ENCODE data around the gene RAB35.

RAB35 gene

GRCh38 chr12:120060717-120061116 lies 55.8 kb downstream of the RAB35 start:
- TF ChIP-seq CTCF (IDR thresholded peaks at IDR 0.05; ENCODE audit: low read depth, low read length): no peak
- no peak overlapping the region for H3K4me3 ChIP-seq (ENCODE audit: low read depth, low read length)

- no peak for TF ChIP-seq CTCF (IDR thresholded peaks at IDR 0.05; ENCODE audit: low read depth, low read length)
- H3K4me3 ChIP-seq (ENCODE audit: low read depth, low read length): no peak overlapping the region
These were observed 56.4 kb downstream of the RAB35 start for GRCh38 chr12:120060196-120060595.

GRCh38 chr12:120056739-120057138 lies 59.8 kb downstream of the RAB35 start:
- no peak for TF ChIP-seq CTCF (IDR thresholded peaks at IDR 0.05; ENCODE audit: low read depth, low read length)
- H3K4me3 ChIP-seq (ENCODE audit: low read depth, low read length): no peak overlapping the region

DNA sequence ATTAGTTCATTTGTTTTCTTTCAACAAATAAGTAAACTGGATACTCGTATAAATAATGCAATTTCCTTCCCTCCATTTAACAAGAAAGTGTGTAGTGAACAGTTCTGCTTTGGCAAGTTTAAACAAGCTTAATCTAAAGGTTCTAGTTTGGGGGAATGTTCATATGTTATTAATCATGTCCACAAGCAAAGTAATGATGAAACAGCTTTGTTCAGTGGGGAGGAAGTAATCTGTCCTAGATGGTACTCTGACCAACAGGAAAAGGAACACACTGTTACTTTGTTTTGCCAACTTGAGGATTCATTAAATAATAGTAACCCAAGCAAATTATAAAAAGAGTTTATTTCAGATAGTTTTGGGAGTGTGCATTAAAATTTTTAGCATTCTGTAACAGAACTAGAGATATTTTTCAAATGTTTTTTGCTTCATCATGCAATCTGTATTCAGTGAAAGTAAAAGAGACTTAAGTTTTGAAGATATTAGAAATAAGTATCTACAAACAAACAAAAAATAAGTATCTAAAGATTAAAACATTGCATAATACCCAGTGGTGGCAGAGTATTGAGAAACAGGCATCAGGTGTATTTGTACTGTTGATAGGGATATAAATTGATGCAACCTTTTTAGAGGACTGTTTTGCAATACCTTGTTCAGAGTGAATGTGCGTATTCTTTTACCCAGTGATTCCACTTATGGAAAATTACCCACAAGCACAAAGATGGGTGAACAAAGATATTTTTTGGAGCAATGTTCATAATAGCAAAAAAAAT lies 61.1 kb downstream of the RAB35 start:
- TF ChIP-seq CTCF (IDR thresholded peaks at IDR 0.05; ENCODE audit: low read depth, low read length): no peak
- no peak overlapping the region for H3K4me3 ChIP-seq (ENCODE audit: low read depth, low read length)

- TF ChIP-seq CTCF (IDR thresholded peaks at IDR 0.05; ENCODE audit: low read depth, low read length): no peak
These were observed 62.3 kb downstream of the RAB35 start for GRCh38 chr12:120054293-120054692.

DNA sequence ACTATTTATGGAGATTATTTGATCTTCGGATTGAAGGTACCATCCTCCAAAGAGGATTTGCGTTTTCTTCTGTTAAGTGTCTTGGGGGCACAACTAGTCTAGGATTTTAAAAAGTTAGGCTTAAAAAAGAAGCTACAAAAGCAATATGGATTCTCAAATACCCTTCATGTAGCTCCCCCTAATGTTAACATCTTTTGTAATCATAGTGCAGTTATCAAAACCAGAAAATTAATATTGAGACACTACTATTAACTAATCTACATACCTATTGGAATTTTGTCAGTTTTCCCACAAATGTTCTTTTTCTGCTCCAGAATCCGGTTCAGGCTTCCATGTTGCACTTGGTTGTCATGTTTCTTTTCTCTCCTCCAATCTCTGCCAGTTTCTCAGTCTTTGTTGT lies 65.0 kb downstream of the RAB35 start:
- no peak overlapping the region for H3K4me3 ChIP-seq (ENCODE audit: low read depth, low read length)
- no peak for TF ChIP-seq CTCF (IDR thresholded peaks at IDR 0.05; ENCODE audit: low read depth, low read length)

More at GRCh38 chr12:120054293-120054692, 62.3 kb downstream of the RAB35 start:
- H3K4me3 ChIP-seq (ENCODE audit: low read depth, low read length): no peak overlapping the region

DNA sequence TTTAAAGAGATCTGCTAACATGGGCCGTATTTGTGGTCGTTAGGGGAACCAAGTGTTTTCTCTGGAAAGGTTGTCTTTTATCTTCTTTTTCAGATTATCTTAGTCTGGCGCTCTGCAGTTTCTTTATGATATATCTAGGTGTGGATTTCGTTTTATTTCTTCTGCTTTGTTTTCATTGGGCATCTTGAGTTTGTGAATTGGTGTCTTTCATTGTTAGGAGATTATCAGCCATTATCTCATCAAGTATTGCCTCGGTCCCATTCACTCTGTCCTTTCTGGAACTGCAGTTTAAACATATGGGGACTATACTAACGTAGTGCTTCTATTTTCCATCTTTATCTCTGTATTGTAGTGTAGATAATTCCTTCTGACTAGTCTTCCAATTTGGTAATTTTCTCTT lies 67.1 kb downstream of the RAB35 start:
- no peak overlapping the region for H3K4me3 ChIP-seq (ENCODE audit: low read depth, low read length)
- TF ChIP-seq CTCF (IDR thresholded peaks at IDR 0.05; ENCODE audit: low read depth, low read length): no peak

Data from WI38 (cell line).